Body of pancreas (tissue), 4 donors: ENCODE measurements around the gene LRRC4.

Experiments used
- CTCF ChIP-seq, 7 experiments: fragments of 450-650 bp in 4 of 7; fragments of 200-600 bp in 3 of 7; sonication (generic) in 3 of 7; IDR thresholded peaks; one replicate each; pipeline ENCODE4 v1.5.1; 2016 to 2019; ENCODE audit warnings: antibody characterized with exemption in 7 of 7
- POLR2A ChIP-seq, 3 donors: fragments of 450-650 bp; IDR thresholded peaks; one replicate each; pipeline ENCODE4 v1.6.1; 2016; ENCODE audit warnings: antibody characterized with exemption in 3 of 3, mild to moderate bottlenecking in 2 of 3

GRCh38 chr7:128060018-128060417 lies 28.8 kb upstream of the LRRC4 start:
- TF ChIP-seq CTCF (IDR thresholded peaks at IDR 0.05) (no peak), POLR2A (IDR thresholded peaks at IDR 0.05) (no peak)
